GM19043 (cell line): ENCODE results near the gene BBX.
A peak's percentile ranks its signal among the peaks of the same experiment; 100 is the strongest.

Experiments
- ATAC-seq: cut with Tn5 transposase; IDR thresholded peaks from one replicate; pipeline ENCODE4 v1.9.1; 2021; ENCODE audit warnings: low read depth; ENCODE audit not compliant: unreplicated experiment

The BBX gene

GRCh38 chr3:107596639-107597038, 73.9 kb downstream of the BBX start:
- ATAC-seq = no peak

- peak; percentile 98 for ATAC-seq
Measured at GRCh38 chr3:107598926-107599771, 76.4 kb downstream of the BBX start.

- ATAC-seq = no peak
Measured at GRCh38 chr3:107599772-107600145, 77.0 kb downstream of the BBX start.

- ATAC-seq = no peak
Measured at GRCh38 chr3:107600780-107601179, 78.0 kb downstream of the BBX start.

GRCh38 chr3:107604057-107604822, 81.5 kb downstream of the BBX start:
- ATAC-seq = no peak

GRCh38 chr3:107611775-107612469, 89.2 kb downstream of the BBX start:
- ATAC-seq = no peak

- ATAC-seq = no peak
Measured at GRCh38 chr3:107612664-107613084, 89.9 kb downstream of the BBX start.

- ATAC-seq = no peak
Measured at GRCh38 chr3:107619549-107619948, 96.8 kb downstream of the BBX start.

- no peak for ATAC-seq
Measured at GRCh38 chr3:107620534-107620933, 97.8 kb downstream of the BBX start.

- ATAC-seq = no peak
Measured at GRCh38 chr3:107621465-107621864, 98.7 kb downstream of the BBX start.

- ATAC-seq = no peak
Measured at GRCh38 chr3:107627962-107628542, 105.3 kb downstream of the BBX start.

GRCh38 chr3:107629566-107629965, 106.8 kb downstream of the BBX start:
- ATAC-seq = no peak

- ATAC-seq = no peak
Measured at GRCh38 chr3:107630779-107631178, 108.0 kb downstream of the BBX start.

GRCh38 chr3:107632576-107632975, 109.8 kb downstream of the BBX start:
- ATAC-seq = no peak

- peak; percentile 96 for ATAC-seq
Measured at GRCh38 chr3:107633327-107634098, 110.8 kb downstream of the BBX start.

GRCh38 chr3:107634099-107634489, 111.3 kb downstream of the BBX start:
- ATAC-seq = peak; percentile 25

GRCh38 chr3:107637416-107638183, 114.8 kb downstream of the BBX start:
- ATAC-seq = no peak

- peak; percentile 60 for ATAC-seq
Measured at GRCh38 chr3:107641572-107642307, 119.0 kb downstream of the BBX start.
